Chondrocyte (in vitro differentiated cells): ENCODE measurements around the gene UBAP2. TPM values are rescaled to one million over a fixed set of nuclear protein-coding genes. Genes with fewer than 3 reads are reported as not detected.
A peak's percentile ranks its signal among the peaks of the same experiment; 100 is the strongest.

Experiments
- DNase-seq: peaks from one replicate; pipeline ENCODE4 v3.0.0; 2021; ENCODE audit warnings: mixed read lengths, low spot score
- H3K27ac Mint-ChIP-seq: one replicate; pipeline ENCODE4 v1.8.0; 2021; ENCODE audit warnings: mild to moderate bottlenecking, moderate library complexity, mixed read lengths; ENCODE audit not compliant: unreplicated experiment
- H3K27me3 Mint-ChIP-seq: 2 replicates; pipeline ENCODE4 v1.8.0; 2021; ENCODE audit warnings: low read depth, mixed read lengths
- H3K36me3 Mint-ChIP-seq: 2 replicates; pipeline ENCODE4 v1.8.0; 2021; ENCODE audit warnings: low read depth, mixed read lengths
- H3K4me1 Mint-ChIP-seq: 2 replicates; pipeline ENCODE4 v1.8.0; 2021; ENCODE audit warnings: low read depth, mild to moderate bottlenecking, mixed read lengths
- H3K4me3 Mint-ChIP-seq: one replicate; pipeline ENCODE4 v1.8.0; 2021; ENCODE audit warnings: mild to moderate bottlenecking, moderate library complexity, mixed read lengths; ENCODE audit not compliant: unreplicated experiment
- H3K9me3 Mint-ChIP-seq: 2 replicates; pipeline ENCODE4 v1.8.0; 2021; ENCODE audit warnings: low read depth, mixed read lengths
- CTCF ChIP-seq: fragments of 200-600 bp; sonication (generic); IDR thresholded peaks from 2 replicates; pipeline ENCODE4 v1.5.0; 2021; ENCODE audit warnings: antibody characterized with exemption, mild to moderate bottlenecking, moderate library complexity
- total RNA-seq: library from RNA; stranded (reverse); gene quantifications from 3 replicates; pipeline ENCODE4 v1.2.1, GENCODE V29; 2021

The UBAP2 gene
- total RNA-seq, 1 donor from 2014 or later, result 56.3 TPM

DNA sequence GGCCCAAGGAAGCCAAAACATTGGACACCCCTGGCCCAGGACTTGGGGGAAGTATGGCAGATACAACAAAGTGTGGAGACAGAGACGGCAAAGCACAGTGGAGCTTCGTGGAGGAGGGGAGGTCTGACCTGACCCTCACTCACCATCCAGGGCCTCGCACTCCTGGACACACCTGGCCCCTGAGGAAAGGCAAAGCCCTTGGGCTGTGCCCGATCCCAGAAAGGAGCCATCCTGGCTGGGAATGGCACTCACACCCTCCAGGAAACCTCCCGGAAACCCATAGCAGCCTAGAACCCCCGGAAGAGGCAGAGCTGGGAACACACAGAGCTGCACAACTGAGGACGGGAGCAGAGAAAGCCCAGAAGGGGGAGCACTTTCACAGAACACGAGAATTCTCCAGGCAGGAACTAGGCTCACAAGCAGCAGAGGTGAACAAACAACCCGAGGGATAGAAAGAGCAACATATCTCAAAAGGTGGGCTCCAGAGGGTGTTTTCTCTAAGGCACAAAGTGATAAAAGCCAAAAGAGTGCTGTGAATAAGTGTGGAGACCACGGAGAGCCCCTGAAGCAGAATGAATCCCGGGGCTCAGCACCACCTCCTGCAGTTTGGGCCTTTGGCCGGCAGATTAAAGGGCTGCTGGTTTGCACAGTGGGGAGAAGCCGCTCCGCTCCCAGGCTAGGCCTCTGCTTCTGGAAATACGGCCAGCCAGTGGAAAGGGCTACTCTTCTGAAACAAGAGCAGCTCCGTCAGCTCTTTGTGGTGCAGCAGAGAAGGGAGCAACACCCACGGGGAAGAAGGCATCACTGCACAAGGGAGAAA is 123.5 kb downstream of the UBAP2 start:
- no peaks in the 10 kb centered on the region for H3K27me3 Mint-ChIP-seq
- H3K4me3 Mint-ChIP-seq, result no peak overlapping the region
- H3K9me3 Mint-ChIP-seq, result no peaks in the 10 kb centered on the region
- DNase-seq, result no peak
- H3K36me3 Mint-ChIP-seq, result peaks cover 15% of the 10 kb centered on the region
- H3K27ac Mint-ChIP-seq, result peak overlapping the region; percentile 59
- peaks cover 7% of the 10 kb centered on the region for H3K4me1 Mint-ChIP-seq
- peak; percentile 85 for TF ChIP-seq CTCF

- peak overlapping the region; percentile 45 for H3K27ac Mint-ChIP-seq
- DNase-seq, result no peak
- no peak for TF ChIP-seq CTCF
- H3K36me3 Mint-ChIP-seq, result peaks cover 15% of the 10 kb centered on the region
- peaks cover 12% of the 10 kb centered on the region for H3K4me1 Mint-ChIP-seq
- H3K4me3 Mint-ChIP-seq, result no peak overlapping the region
- no peaks in the 10 kb centered on the region for H3K27me3 Mint-ChIP-seq
- no peaks in the 10 kb centered on the region for H3K9me3 Mint-ChIP-seq
Observed at GRCh38 chr9:33923998-33924701, 124.5 kb downstream of the UBAP2 start.

GRCh38 chr9:33923079-33923478 is 125.6 kb downstream of the UBAP2 start:
- H3K4me3 Mint-ChIP-seq, result no peak overlapping the region
- no peaks in the 10 kb centered on the region for H3K9me3 Mint-ChIP-seq
- H3K27ac Mint-ChIP-seq, result peak overlapping the region; percentile 36
- peaks cover 12% of the 10 kb centered on the region for H3K4me1 Mint-ChIP-seq
- no peaks in the 10 kb centered on the region for H3K27me3 Mint-ChIP-seq
- no peak for DNase-seq
- no peak for TF ChIP-seq CTCF
- H3K36me3 Mint-ChIP-seq, result peaks cover 21% of the 10 kb centered on the region

GRCh38 chr9:33921967-33922895 is 126.5 kb downstream of the UBAP2 start:
- Mint-ChIP-seq H3K4me1 (peaks cover 12% of the 10 kb centered on the region), H3K27me3 (no peaks in the 10 kb centered on the region), H3K36me3 (peaks cover 27% of the 10 kb centered on the region), H3K9me3 (no peaks in the 10 kb centered on the region), H3K27ac (no peak overlapping the region), H3K4me3 (no peak overlapping the region)
- DNase-seq, result no peak
- TF ChIP-seq CTCF, result peak; percentile 80
